PC-3 (cell line): ENCODE measurements around the gene CCDC171.

Experiments
- CTCF ChIP-seq: fragments of 300-600 bp; sonication (generic); conservative IDR thresholded peaks from 2 replicates; pipeline ENCODE4 v1.5.1; 2017; ENCODE audit warnings: antibody characterized with exemption, low read depth, mild to moderate bottlenecking, low read length
- EZH2 ChIP-seq: fragments of 300-600 bp; sonication (generic); IDR thresholded peaks from one replicate; pipeline ENCODE4 v1.6.1; 2017; ENCODE audit warnings: antibody characterized with exemption, mild to moderate bottlenecking, low read length; ENCODE audit not compliant: unreplicated experiment
- EZH2phosphoT487 ChIP-seq: fragments of 300-600 bp; sonication (generic); IDR thresholded peaks from 2 replicates; pipeline ENCODE4 v1.6.1; 2018; ENCODE audit warnings: mild to moderate bottlenecking, antibody characterized with exemption, low read length, borderline replicate concordance

- no peak for TF ChIP-seq CTCF
- TF ChIP-seq EZH2 = no peak
- no peak for TF ChIP-seq EZH2phosphoT487
These were observed 168.0 kb downstream of the CCDC171 start for GRCh38 chr9:15720861-15721260.
